Esophagus muscularis mucosa (tissue), 3 donors: ENCODE measurements around the gene SCNN1B.

Experiments used
- POLR2A ChIP-seq: fragments of 450-650 bp; IDR thresholded peaks from one replicate; pipeline ENCODE4 v1.6.1; 2017; ENCODE audit warnings: antibody characterized with exemption, moderate library complexity, mild to moderate bottlenecking, low read depth
- TF ChIP-seq, protein P1 (sequence below), 3 experiments: fragments of 200-600 bp in 2 of 3; fragments of 450-650 bp in 1 of 3; sonication (generic) in 2 of 3; IDR thresholded peaks; one replicate each; pipeline ENCODE4 v1.5.1; 2017 to 2019; ENCODE audit warnings: antibody characterized with exemption in 3 of 3, mild to moderate bottlenecking in 2 of 3, moderate library complexity in 1 of 3

DNA sequence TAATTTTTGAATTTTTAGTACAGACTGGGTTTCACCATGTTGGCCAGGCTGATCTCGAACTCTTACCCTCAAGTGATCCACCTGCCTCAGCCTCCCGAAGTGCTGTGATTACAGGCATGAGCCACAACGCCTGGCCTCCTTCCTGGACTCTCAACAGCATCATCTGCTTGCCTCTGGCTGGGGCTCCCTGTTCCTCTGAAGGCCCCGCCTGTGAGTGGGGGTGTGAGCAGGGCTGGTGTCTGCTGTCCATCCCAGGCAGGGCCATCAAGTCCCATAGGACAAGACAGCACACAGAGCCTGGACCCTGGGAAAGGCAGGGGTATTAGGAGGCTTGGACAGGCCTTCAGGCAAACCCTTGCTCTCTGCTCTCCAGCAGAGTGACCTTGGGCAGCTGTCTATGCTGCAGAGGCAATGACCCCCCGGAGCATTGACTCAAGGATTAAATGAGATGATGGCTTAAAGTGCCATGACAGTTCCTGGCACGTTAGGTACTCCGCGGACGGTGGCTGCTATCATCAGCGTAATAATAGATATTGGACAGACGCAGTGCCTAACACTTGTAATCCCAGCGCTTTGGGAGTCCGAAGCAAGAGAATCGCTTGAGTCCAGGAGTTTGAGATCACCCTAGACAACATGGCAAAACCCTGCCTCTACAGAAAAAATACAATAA, 19.2 kb downstream of the SCNN1B start:
- TF ChIP-seq, protein P1, sequence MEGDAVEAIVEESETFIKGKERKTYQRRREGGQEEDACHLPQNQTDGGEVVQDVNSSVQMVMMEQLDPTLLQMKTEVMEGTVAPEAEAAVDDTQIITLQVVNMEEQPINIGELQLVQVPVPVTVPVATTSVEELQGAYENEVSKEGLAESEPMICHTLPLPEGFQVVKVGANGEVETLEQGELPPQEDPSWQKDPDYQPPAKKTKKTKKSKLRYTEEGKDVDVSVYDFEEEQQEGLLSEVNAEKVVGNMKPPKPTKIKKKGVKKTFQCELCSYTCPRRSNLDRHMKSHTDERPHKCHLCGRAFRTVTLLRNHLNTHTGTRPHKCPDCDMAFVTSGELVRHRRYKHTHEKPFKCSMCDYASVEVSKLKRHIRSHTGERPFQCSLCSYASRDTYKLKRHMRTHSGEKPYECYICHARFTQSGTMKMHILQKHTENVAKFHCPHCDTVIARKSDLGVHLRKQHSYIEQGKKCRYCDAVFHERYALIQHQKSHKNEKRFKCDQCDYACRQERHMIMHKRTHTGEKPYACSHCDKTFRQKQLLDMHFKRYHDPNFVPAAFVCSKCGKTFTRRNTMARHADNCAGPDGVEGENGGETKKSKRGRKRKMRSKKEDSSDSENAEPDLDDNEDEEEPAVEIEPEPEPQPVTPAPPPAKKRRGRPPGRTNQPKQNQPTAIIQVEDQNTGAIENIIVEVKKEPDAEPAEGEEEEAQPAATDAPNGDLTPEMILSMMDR (IDR thresholded peaks at IDR 0.05), result no peak
- no peak for TF ChIP-seq POLR2A
